SIG-M5 treated with dmso at 0.1 percent for 504 hours (cell line): ENCODE data around the gene USP2.

Experiments
- DNase-seq: peaks from one replicate; lab custom pipeline; 2025; ENCODE audit not compliant: unreplicated experiment; lab: John Stamatoyannopoulos, UW

USP2 gene

GRCh38 chr11:119363851-119364590 is 17.5 kb downstream of the USP2 start:
- peak; percentile 26 for DNase-seq

DNA sequence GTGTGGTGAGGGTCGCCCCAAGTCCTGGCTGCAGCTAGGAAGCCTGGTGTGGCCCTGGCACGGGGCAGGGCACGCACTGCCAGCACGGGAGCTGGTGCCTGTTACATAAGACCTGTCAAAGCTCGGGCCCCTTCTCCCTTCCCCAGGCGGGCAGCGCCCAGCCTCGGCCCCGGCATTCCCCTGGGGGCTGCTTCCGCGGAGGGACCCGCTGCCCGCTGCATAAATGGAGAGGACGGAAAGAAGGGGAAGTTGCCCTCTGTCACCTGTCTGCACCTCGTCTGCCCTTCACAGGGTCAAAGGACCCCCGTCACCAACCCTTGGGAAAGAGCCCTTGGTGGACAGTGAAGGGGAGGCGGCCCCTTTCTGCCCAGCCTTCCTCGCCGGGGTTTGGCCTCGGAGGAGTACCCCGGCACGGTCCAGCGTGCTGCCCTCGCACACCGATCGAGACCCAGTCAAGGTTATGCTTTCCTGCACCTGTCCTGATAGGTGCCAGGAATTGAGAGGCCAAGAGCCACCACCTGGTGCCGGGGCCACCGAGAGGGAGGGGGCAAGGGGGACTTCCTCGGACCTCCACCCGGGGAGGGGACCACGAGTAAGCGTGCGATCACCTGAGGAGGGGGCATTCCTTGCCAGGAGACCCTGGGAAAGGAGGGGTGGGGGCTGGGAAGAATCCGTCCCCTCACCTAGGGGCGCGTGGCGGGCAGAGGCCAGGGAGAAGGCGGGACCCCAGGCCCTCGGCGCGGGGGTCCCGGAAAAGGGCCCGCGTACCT is 18.2 kb downstream of the USP2 start:
- no peak for DNase-seq

DNA sequence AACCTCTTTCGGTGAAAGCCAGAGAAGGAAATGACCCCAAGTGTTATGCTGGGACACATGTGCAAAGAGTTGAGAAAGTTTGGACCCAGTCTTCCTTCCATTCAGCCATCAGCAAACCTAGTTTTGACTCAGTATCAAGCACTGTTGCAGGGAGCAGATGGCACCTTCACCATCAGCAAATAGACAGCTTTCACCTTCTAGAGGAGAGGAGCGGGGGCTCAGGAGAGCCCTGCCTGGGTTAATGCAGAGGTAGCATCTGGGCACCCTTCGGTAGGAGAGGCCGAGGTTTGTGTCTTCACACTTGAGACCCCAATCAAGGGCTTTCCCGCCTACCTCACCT is 18.8 kb downstream of the USP2 start:
- DNase-seq: no peak

DNA sequence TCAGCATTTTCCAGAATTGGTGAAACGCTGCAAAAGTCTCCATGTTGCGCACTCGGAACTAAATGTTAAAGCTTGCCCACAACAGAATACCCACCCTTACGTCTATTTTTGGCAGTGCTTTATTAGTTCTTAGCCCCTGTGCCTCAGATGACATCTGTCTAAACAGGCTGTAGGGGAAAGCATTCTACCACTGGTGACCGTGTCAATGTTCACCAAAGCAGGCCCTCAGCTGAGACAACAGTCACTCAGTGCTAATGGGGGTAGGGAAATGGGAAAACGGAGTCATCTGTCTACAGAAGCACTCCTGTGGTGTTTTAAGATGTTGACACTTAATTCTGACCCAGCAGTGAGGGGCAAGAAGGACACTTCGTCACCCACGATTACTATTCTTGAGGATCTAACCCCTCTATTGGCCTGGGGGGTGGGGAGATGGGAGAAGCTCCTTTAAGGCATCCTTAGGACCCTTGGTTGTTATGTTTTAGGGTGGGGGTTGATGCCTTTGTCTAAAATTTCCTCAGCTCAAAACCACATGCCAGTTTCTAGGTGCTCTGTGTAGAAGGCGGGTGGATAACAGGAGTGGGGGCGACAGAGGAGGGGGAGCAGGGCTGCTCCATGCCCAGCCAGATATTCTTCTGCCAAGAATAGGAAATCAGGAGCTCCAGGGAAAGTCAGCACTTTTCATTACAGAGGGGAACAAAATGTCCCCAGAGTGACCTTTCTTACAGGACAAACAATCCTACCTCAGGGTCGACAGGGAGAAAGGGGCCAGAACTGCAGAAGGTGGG is 19.4 kb downstream of the USP2 start:
- no peak for DNase-seq

DNA sequence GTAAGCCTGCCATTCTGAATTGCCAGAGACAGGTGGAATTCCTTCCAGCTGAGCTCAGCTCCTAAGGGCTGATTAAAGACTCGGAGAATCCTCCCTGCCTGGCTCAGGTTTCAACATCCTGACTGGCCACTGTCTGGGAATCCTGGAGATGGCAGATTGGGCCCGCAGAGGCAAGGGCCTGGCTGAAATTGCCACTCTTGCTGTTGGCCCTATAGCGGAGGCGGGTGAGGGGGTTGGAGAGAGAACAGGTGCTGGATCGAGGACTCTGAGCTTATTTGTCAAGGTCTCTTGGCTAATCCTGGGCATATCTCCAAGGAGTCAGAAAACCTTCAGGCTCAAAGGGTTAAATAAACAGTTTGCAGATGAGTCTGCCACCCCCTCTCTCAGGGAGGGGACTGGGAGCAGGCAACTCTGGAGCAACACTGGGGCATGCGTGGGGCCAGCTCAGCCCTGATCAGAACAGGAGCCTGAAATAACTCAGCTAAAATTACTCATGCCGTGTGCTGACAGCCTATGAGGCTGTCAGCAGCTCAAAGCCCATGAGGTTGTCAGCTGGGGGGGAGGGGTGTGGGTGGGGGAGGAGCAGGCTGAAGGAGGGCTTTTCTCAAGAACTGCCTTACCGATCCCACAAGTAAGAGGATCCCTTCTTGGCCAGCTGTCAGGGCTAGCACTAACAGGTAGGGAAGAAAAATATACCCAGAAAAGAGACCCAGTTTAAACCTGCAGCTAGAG is 20.3 kb downstream of the USP2 start:
- peak; percentile 91 for DNase-seq

DNA sequence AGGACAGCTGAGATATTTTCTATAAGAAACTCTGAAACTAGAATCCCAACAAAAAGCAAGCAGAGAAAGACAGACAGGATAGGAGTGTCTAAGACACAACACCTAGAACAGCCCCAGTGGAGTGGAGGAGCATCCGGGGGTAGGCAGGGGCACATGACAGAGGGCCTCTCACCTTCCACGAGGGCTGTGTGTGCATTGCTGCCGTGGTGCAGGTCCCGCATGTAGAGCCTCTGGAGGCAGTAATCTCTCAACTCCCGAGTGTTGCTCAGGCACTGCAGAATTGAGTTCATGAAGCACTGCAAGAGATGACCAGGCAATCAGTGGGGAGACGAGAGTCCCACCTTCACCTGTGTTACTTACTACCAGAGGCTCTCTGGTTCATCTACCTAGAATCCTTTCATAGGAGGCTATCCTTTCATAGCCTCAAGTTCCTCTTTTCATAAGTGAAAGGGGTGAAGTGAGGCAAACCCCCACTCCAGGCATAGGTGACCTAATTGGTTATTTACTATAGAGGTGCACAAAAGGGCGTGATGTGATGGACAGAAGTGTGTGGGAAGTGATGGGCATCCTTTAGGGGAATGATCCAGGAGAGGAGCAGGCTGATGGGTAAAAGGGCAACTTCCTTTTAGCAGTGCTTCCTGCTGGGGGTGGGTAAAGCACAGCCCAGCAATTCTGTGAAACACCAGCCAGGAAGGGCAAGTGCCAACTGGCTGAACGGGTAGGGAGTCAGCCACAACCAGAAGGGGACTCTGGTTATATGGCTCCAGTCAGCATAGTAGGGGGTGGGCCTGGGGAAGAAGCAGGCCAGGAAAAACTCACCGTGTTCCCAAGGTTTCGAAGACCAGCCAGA is 21.9 kb downstream of the USP2 start:
- peak; percentile 15 for DNase-seq

GRCh38 chr11:119357074-119357473 is 24.4 kb downstream of the USP2 start:
- DNase-seq: no peak

- peak; percentile 72 for DNase-seq
These were observed 25.0 kb downstream of the USP2 start for GRCh38 chr11:119356349-119357031.

GRCh38 chr11:119355091-119355843 is 26.2 kb downstream of the USP2 start:
- DNase-seq: no peak

- no peak for DNase-seq
These were observed 28.6 kb downstream of the USP2 start for GRCh38 chr11:119352857-119353260.

- DNase-seq: no peak
These were observed 30.3 kb downstream of the USP2 start for GRCh38 chr11:119351232-119351631.

- DNase-seq: no peak
These were observed 31.2 kb downstream of the USP2 start for GRCh38 chr11:119350302-119350701.

DNA sequence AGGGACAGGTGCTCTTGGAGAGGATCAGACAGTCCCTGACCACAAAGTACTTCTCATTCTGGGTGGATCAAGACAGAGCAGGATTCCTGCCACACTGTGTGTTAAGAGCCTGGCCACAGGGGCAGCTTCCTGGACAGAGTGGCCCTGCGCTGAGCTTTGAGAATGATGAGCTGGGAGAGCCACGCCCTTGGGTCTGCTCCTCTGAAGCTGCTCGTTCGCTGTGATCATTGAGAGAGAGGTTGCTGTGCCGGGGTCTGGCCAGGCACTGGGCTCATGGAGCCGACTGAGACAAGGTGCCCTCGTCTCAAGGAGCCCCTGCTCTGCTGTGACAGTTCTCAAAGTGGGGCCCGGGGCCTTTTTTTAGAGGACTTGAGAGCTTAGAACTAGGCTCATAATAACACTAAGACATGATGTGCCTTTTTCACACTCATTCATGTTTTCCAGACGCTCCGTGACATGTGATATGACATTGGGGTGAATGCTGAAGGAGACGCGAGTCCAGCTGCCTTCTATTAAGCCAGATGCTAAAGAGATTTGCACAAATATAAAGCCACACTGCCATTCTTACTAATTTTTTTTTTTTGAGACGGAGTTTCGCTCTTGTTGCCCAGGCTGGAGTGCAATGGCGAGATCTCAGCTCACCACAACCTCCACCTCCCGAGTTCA is 33.4 kb downstream of the USP2 start:
- no peak for DNase-seq

- no peak for DNase-seq
These were observed 34.2 kb downstream of the USP2 start for GRCh38 chr11:119347242-119347641.

GRCh38 chr11:119346605-119347004 is 34.9 kb downstream of the USP2 start, which contains the start of gene MFRP:
Gene MFRP (minus strand): TSS chr11:119346705. CDS start chr11:119346513, 192 bp downstream.
- DNase-seq: no peak

DNA sequence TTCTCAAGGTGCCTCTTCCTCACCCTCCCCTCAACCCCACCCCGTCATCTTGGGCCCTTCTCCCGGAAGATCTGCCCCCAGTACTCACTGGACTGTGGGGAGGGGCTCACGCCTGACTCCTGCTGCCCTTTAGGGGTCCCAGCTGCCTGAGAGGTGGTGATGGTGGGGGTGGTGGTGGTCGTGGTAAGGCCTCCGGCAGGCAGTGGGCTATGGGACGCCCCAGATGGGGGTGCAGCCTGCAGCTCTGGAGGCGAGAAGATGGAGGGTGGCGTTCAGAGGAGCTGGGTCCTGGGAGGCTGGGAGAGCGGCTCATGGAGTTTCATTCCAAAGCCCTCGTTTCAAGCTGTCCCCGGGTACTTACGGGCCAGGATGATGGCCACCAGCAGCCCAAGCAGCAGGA is 35.8 kb downstream of the USP2 start:
- DNase-seq: no peak

- no peak for DNase-seq
These were observed 37.0 kb downstream of the USP2 start for GRCh38 chr11:119344291-119345010.

DNA sequence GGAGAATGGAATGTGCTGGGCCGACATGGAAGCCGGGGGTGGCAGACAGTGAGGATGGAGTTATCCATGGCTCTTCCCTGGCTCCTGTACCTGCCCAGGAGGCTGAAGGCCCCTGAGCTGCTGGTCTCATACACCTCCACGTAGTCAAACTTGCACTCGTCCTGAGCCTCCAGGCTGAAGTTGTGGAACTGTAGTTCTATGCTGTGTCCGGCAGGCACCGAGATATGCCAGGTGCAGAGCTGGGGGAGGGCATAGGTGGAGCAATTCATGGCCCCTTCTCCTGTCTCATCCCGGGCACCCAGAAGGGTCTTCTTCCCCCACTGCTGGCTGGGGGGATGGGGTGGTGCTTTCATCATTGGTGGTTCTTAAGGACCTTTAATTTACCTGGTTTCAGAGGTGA is 37.8 kb downstream of the USP2 start:
- no peak for DNase-seq
